ENCODE results near the gene HNRNPM. TPM values are rescaled to one million over a fixed set of nuclear protein-coding genes. Genes with fewer than 3 reads are reported as not detected.

Gene HNRNPM
- total RNA-seq, 1 experiment from 2014 or later = 468 TPM

GRCh38 chr19:8459520-8460270, 14.9 kb downstream of the HNRNPM start:
- Histone ChIP-seq H4K8ac (replicated peaks; ENCODE audit: insufficient read length, low read depth, low read length) (no peak overlapping the region), H3K9me3 (ENCODE audit: control insufficient read depth, low read depth, low read length) (no peaks in the 10 kb centered on the region), H3K27me3 (ENCODE audit: insufficient read depth, low read length) (no peaks in the 10 kb centered on the region), H3K9ac (ENCODE audit: extremely low read depth, insufficient read length, low read length) (no peak overlapping the region), H4K20me1 (ENCODE audit: control insufficient read depth, insufficient read depth, insufficient read length) (no peaks in the 10 kb centered on the region), H3K27ac (ENCODE audit: insufficient read length, low read depth, low read length) (no peak overlapping the region), H2BK120ac (ENCODE audit: low read depth, low read length, poor library complexity, severe bottlenecking) (no peak overlapping the region), H3K4ac (ENCODE audit: low read depth, low read length) (no peak overlapping the region), H3K79me1 (ENCODE audit: insufficient read depth, low read depth, low read length, poor library complexity, severe bottlenecking) (peaks cover 11% of the 10 kb centered on the region), H3K18ac (ENCODE audit: insufficient read length, low read depth, low read length) (no peak overlapping the region), H3K23me2 (ENCODE audit: insufficient read length, low read depth, low read length, poor library complexity, severe bottlenecking) (no peaks in the 10 kb centered on the region), H4K5ac (ENCODE audit: insufficient read length, low read depth, low read length) (no peak overlapping the region), H3T11ph (ENCODE audit: low read length) (no peak overlapping the region), H2BK5ac (ENCODE audit: insufficient read length, low read length) (no peak overlapping the region), H2AK5ac (ENCODE audit: insufficient read length, low read length) (no peak overlapping the region), H3K23ac (ENCODE audit: insufficient read length, low read depth, low read length) (no peak overlapping the region), H3K79me2 (ENCODE audit: insufficient read depth, low read length) (peaks cover 79% of the 10 kb centered on the region), H3K4me2 (ENCODE audit: insufficient read depth, insufficient read length, low read length) (no peak overlapping the region), H4K91ac (ENCODE audit: insufficient read length, low read depth, low read length) (no peak overlapping the region), H3K14ac (ENCODE audit: insufficient read depth, low read length) (no peak overlapping the region), H2BK12ac (ENCODE audit: insufficient read length, low read depth, low read length) (no peak overlapping the region), H2BK15ac (ENCODE audit: low read depth, low read length) (no peak overlapping the region), H3K4me1 (ENCODE audit: insufficient read depth, low read length) (peaks cover 2% of the 10 kb centered on the region; the same call in 1 of the 2 replicates), H2AFZ (ENCODE audit: low read length) (no peak overlapping the region), H3K56ac (ENCODE audit: insufficient read length, low read depth, low read length) (no peak overlapping the region), H2BK20ac (ENCODE audit: low read depth, low read length, poor library complexity, severe bottlenecking) (no peak overlapping the region)
- no peak for TF ChIP-seq CTCF (conservative IDR thresholded peaks at IDR 0.05)
- DNase-seq = no peak
- Mint-ChIP-seq H3K27me3 (ENCODE audit: low read depth) (no peaks in the 10 kb centered on the region), H3K4me3 (no peak overlapping the region), H3K4me1 (peaks cover 61 to 67% of the 10 kb centered on the region in 2 experiments), H3K36me3 (ENCODE audit: insufficient read depth in 1 of 3, low read depth in 3 of 3) (peaks cover 32 to 77% (median 67%) of the 10 kb centered on the region in 3 experiments; a peak in 6 of 7 replicates), H3K27ac (peak overlapping the region in 1 of 3 experiments; percentile 38; a peak in 2 of 7 replicates), H3K9me3 (no peaks in the 10 kb centered on the region)
- no CpG with 5 or more reads among the region's 6 CpGs for WGBS (ENCODE audit: extremely low coverage, insufficient read length, low lambda C conversion rate)

All from H9 (cell line).